OCI-LY7 (cell line): ENCODE measurements around the gene NDOR1.

Source experiments
- EZH2phosphoT487 ChIP-seq: fragments of 200-600 bp; sonication (generic); IDR thresholded peaks from 2 replicates; pipeline ENCODE4 v1.6.1; 2018; ENCODE audit warnings: low read depth, borderline replicate concordance, mild to moderate bottlenecking, mixed run types, antibody characterized with exemption, low read length, moderate library complexity, mixed read lengths
- TF ChIP-seq, protein P1 (sequence below): fragments of 200-600 bp; sonication (generic); conservative IDR thresholded peaks from 2 replicates; pipeline ENCODE4 v1.5.1; 2014; ENCODE audit warnings: mild to moderate bottlenecking, antibody characterized with exemption, low read length, moderate library complexity, mixed read lengths

- TF ChIP-seq, protein P1, sequence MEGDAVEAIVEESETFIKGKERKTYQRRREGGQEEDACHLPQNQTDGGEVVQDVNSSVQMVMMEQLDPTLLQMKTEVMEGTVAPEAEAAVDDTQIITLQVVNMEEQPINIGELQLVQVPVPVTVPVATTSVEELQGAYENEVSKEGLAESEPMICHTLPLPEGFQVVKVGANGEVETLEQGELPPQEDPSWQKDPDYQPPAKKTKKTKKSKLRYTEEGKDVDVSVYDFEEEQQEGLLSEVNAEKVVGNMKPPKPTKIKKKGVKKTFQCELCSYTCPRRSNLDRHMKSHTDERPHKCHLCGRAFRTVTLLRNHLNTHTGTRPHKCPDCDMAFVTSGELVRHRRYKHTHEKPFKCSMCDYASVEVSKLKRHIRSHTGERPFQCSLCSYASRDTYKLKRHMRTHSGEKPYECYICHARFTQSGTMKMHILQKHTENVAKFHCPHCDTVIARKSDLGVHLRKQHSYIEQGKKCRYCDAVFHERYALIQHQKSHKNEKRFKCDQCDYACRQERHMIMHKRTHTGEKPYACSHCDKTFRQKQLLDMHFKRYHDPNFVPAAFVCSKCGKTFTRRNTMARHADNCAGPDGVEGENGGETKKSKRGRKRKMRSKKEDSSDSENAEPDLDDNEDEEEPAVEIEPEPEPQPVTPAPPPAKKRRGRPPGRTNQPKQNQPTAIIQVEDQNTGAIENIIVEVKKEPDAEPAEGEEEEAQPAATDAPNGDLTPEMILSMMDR = no peak
- no peak for TF ChIP-seq EZH2phosphoT487
Observed at GRCh38 chr9:137231372-137232039, 26.0 kb downstream of the NDOR1 start.
